ENCODE results near the gene RAVER1.
"Not testable (repeated sequence)": the region's sequence is repeated elsewhere in the genome, so short reads cannot be mapped to it uniquely, and the experiment has no call there.

RAVER1 gene

DNA sequence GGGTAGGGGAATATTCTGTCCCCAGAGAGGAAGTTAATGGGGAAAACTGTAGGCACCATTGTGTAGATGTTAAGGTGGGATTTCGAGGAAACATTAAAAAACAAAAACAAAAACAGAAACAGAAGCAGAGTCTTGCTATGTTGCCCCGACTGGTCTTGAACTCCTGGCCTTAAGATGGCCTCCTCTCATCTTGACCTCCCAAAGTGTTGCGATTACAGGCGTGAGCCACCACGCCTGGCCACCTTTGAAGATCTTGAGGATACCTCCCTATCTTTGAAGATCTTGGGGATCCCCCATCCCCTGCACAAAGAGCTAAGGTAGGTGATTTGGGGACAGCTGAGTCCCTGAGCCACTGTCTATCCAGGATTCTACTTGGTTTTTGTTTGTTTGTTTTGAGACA lies 6.6 kb upstream of the RAVER1 start:
- no peak for DNase-seq

DNA sequence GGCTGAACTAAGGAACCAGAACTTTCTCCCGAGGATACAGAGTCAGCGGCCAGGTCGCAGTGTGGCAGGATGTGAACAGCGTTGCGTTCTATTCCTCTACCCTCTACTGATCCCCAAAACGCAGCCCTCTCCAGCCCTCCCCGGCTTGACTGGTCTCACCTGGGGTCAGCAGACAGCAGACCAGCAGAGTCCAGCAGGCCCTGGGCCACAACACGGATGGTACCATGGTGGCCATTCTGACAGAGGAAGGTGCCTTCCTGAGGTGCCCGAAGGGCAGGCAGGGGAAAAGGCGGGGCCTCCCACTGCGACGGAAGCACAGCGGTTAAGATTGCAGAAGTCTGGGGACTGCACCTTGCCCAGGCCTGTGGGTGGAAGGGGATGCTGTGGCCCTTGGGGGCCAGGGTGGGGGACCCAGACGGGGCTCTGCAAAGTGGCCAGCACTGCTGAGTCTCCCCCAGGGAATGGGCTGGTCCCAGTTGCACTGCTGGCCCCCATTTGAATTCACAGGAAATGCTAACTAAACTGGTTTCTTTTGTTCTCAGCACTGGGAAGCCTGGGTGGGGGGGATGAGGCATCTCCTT lies 6.1 kb upstream of the RAVER1 start, which contains the start of gene ICAM3:
ICAM3 (minus strand) TSS at position 245 of the 581 bp plus-strand sequence; CDS start at position 235, 10 bp downstream.
- no peak for DNase-seq

DNA sequence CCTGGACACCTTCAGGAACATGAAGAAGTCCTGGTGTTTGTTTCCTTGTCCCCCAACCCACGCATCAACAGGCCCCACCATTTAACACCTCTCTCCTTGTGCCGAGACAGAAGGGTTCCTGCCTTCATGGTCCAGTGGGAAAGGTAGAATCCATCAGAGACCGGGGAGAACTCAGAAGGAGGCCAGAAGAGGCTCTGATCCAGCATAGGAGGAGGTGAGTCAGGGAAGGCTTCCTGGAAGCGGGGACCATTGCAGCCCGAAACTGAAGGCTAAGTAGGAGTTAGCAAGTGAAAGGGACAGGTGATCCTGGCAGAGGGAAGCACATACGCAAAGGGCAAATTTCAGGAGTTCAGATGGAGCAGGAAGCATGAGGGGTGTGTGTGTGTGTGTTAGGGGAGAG lies 5.6 kb upstream of the RAVER1 start:
- DNase-seq: no peak

DNA sequence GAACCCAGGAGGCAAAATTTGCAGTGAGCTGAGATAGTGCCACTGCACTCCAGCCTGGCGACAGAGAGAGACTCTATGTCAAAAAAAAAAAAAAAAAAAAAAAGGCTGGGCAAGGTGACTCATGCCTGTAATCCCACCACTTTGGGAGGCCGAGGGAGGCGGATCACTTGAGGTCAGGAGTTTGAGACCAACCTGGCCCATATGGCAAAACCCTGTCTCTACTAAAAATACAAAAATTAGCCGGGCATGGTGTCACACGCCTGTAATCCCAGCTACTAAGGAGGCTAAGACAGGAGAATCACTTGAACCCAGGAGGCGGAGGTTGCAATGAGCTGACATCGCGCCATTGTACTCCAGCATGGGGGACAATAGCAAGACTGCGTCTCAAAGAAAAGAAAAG lies 3.4 kb upstream of the RAVER1 start:
- not testable (repeated sequence) for DNase-seq

DNA sequence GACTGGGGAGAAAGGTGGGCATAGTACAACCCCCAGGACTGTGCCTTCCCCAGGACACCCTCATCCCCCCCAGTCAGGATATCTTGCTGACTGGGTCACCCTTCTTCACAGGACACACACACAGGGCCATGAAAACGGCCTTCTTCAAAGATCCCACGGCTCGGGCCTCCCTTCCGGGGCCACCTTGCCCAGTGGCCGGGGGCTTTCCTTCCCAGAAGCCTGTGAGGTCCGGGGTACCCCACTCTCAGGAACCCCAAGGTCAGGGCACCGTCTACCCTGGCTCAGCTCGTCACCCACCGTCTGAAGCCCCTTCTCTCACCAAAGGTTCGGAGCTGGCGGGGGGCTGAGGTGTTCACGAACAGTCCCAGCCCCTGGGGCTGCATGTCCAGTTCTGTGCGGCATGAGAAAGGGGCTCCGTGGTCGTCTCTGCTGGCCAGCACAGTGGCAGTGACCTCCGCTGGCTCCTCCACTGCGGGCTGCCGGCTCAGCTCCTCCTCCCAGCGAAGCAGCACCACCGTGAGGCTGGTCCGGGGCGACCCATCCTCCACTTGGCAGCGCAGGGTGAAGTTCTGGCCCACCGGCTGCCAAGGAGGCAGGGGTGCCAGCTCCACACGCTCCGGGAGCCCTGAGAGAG lies 2.1 kb upstream of the RAVER1 start:
- DNase-seq: no peak

DNA sequence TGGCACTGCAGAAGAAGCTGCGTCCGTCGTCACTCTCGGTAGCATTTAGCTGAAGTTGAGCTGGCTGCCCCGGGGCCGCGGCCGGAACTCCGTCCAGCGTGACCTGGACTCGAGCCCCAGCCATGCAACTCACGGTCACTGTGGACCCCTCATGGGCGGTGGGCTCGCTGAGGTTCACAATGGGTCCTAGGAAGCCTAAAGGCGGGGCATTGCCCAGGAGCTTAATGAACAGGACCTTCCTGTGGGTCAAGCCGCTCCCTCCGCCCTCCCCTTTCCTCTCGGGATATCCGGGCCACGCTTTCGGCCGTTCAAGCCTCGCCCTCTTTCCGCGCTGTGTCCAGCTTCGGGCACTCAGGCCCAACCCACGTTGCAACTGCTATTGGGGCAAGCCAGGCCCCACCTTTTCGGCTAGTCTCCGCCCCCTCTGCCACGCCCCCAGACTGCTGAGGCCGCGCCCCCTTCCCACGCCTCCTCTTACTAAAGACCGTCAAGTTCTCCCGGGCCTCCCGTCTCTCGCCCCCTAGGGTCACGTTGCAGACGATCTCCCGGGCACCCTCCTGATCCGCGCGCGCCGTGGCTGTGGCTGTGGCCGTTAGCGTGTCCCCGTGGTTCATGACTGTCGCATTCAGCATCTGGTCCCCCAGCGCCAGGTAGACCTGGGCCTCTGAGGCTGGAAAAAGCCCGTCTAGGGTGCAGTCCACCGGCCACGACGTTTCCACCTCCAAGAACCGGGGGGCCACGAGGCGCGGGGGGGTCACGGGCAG lies 1.4 kb upstream of the RAVER1 start:
- DNase-seq: no peak

DNA sequence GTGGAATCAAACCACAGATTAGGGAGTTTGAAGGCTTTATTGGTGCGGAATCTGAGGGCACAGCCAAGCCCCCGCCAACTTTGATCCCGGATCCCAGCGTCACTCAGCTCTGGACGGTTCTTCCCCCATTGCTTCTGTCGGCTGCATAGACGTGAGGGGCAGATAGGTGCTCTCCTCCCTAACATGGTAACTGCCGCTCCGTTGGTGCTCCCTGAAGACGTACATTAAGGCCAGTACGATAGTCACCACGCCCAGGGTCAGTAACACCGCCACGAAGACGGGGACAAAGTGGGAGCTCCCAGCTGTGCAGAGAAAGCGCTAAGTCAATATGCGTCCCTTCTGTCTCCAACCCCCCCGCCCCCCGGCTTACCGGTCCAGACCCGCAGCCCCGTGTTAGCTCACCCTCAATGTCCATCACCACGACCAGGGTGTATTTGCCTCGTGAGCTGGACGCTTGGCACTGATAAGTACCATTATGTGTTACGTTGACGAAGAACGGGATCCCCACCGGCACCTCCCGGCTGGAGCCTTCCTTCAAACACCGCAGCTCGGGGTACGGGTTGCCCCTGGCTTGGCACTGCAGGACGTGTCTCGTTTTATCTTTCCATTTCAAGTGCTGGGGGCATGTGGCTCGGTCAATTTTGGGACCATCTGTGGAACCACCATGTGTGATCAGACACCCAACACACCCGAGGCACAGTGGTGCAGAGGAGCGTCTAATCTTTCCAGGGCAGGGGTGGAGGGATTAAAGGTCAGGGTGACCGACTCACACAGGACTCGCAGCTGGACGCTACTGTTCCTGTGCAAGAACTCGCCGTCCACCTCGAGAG lies 644 bp upstream of the RAVER1 start:
- DNase-seq: no peak

DNA sequence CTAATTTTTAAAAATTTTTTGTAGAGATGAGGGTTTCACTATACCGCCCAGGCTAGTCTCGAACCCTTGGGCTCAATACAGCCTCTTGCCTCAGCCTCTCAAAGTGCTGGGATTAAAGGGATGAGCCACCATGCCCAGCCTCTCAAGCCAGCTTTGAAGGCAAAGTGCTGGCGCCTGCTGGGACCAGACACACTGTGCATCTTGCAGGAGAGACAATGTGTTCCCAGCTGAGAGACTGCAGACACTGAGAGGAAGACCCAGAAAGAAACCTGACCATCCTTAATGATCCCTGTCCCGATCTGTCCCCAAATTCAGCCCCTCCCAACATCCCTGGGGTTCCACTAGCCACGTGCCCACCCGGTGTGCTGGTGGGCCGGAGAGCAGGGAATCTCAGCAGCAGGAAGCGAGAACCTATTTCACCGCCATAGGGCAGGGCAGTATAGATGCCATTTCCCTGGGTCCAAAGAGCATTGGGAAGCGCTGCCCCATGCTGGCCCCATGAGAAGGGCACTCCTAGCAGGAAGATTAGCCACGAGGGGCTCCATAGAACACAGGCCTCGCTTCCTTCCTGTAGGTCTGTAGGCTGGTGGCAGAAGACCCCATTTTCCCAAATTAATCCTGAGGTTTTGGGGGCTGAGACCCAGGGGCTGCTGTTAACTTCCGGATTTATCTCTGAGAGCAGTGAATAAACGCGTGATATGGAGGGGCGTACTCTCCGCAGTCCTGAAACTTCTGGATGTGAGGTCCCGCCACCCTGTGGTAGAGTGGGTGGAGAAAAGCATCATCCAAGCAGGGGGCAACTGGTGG lies 968 bp downstream of the RAVER1 start:
- DNase-seq: no peak

DNA sequence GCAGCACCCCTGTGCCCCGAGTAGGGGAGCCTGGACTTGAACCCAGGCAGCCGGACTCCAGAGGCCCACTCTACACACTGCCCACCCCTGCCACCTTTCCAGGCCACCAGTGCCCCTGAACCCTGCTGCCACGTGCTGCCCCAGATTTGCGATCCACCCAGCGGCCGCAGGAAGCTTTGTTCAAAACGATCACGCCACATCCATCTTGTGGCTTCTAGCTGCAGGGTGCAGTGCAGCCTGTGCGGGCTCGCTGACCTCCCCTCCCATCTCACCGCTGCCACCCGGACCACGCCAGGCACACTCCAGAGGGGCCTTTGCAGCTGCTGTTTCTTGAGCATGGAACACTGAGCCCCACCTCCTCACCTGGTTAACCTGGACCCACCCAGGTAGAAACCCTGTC lies 3.8 kb downstream of the RAVER1 start:
- DNase-seq: no peak

DNA sequence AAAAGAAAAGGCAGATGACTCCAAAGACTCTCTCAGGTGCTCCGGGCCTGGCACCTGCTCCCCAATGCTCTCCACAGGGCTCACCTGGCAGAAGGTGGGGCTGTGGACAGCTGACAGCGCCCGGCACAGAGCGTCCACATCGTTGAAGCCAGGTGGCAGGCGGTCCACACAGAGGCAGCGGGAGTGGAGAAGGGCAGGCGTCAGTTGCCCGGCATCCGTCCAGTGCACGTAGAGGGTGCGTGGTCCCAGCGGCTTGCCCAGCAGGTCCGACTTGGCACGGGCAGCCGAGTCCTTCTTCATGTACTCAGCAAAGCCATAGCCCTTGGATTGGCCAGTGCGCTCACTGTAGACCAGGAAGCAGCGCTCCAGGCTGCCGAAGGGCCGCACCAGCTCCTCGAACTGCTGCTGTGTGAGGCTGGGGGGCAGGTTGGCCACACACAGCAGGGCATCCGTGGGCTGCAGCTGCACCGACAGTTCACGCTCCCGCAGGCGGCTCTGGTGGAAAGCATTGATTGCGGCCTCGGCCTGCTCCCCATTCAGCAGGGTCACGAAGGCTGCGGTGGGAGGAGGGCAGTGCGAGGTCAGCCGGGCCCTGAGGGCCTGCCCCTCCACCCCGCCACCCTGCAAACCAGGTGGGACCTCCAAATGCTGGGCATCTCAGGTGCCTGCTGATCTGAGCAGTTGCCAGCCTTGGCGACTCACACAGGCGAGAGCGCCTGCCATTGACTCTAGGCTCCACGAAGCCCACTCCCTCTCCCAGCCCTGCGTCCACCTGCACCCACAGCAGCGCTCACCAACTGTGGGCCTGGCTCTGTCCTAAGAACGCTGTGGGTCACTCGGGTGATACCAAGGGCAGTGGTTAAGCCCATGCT lies 4.5 kb downstream of the RAVER1 start:
- no peak for DNase-seq

DNA sequence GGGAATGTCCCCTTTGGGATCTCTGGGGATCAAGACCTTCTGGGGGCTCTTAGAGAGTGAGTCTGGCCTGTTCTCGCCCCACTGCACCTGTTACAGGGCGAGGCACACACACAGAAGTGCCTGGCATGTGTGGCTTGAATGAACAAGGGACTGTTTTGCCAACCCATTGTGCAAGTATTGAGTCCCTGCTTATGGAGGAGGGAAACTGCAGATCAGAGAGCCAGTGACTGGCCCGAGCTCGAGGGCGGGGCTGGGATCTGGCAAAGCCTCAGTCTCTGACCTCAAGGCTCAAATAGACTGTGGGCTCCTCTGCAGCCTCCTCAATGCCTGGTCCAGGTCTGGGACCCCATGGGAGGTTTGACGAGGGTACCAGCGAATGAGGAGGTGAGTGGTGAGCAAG lies 5.5 kb downstream of the RAVER1 start:
- no peak for DNase-seq

DNA sequence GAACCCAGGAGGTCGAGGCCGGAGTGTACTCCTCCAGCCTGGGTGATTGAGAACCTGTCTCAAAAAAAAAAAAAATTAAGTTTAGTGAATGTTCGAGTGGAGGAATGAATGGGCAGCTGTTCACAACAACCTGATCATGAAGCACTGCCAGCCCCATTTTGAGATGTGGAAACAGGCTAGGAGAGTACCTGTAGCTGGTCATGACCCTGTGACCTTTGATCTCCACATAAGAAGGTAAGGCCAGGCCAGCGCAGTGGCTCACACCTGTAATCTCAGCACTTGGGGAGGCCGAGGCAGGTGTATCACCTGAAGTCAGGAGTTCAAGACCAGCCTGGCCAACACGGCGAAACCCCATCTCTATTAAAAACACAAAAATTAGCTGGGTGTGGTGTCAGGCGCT lies 7.6 kb downstream of the RAVER1 start:
- no peak for DNase-seq

DNA sequence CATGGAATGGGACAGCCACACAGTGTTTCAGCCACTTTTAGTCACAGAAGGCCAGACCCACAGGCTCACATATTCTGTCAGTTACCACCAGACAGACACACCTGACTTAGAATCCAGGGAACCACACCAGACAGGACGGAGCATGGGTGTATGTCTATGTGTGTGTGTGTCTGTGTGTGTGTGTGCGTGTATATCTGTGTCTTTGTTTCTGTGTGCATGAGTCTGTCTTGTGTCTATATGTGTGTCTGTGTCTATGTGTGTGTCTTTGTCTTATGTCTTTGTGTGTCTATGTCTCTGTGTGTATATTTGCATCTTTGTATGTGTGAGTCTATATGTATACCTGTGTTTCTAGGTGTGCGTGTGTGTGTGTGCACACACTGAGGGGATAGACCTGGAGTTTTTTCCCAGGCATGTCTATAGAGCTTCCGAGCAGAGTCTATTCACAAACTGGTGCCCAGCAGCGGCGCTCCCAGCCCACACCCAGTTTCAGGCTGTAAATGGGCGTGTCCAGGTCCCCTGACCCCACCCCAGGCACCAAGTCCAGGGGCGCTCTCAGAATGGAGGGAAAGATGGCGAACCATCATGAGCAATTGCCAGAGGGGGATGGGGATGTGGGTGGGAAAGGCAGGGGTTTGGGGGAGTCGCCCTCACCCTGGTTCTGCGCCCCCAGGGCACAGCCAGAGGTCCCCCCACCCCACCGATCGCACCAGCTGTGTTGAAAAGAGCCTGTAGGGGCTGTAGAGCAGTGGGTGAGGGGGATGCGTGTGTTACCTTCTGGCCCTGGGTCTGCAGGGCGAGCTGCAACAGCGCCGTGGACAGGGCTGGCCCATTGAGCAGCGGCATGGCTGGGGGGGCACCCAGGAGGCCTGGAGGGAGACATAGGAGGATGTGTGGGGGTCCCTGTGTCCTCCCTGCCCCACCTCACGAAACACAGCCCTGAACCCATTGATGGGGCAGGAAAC lies 11.2 kb downstream of the RAVER1 start:
- DNase-seq: no peak

DNA sequence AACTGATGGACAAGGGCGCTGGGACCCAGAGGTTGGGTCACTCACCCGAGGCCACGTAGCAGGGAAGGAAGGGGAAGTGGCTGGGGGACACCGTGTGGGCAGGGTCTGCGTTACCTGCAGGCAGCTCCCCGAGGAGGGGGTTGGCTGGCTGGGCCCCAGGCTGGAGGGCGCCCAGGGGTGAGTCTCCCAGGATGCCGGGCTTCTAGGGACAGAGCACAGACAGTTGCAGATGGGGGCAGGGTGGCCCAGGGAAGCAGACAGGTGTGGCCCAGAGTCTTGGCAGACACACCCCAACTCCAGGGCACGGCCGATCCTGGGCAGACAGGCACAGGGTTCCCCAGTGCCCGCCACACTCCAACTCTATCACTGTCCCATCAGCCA lies 11.9 kb downstream of the RAVER1 start:
- DNase-seq: no peak

DNA sequence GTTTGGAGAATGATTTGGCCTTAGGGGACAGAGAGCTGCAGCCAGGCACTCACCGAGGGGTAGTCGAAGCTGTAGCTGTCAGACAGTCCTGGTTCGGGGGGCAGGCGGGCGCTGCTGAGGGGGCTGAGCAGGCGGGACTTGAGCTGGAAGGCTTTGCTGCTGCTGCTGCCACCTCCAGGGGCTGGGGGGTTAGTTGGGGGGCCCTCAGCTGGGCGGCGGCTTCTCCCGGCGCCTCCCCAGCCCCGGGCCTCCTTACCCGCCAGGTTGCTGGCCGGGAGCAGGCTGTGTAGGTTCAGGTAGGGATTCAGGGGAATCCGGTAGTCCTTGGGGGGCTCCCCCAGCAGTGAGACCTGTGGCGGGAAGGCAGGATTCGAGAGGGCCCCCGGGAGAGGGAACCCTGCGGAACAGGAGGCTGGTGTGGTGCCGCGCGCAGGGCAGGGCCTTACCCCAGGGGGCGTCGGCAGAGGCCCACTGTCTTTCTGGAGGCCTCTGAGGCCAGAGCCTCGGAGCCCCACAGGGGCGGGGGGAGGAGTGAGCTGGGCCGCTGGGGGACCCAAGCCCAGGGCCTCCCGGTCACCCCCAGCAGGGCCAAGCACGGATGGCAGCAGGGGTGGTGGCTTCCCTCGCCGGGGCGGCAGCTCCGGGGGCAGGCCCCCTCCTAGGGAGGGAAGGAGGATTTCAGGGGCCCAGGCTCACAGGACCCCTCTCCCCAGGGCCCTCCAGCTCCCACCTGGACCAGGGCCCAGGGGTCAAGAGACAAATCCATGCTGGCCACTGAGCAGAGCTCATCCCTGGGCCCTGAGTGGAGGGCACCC lies 12.5 kb downstream of the RAVER1 start:
- no peak for DNase-seq

DNA sequence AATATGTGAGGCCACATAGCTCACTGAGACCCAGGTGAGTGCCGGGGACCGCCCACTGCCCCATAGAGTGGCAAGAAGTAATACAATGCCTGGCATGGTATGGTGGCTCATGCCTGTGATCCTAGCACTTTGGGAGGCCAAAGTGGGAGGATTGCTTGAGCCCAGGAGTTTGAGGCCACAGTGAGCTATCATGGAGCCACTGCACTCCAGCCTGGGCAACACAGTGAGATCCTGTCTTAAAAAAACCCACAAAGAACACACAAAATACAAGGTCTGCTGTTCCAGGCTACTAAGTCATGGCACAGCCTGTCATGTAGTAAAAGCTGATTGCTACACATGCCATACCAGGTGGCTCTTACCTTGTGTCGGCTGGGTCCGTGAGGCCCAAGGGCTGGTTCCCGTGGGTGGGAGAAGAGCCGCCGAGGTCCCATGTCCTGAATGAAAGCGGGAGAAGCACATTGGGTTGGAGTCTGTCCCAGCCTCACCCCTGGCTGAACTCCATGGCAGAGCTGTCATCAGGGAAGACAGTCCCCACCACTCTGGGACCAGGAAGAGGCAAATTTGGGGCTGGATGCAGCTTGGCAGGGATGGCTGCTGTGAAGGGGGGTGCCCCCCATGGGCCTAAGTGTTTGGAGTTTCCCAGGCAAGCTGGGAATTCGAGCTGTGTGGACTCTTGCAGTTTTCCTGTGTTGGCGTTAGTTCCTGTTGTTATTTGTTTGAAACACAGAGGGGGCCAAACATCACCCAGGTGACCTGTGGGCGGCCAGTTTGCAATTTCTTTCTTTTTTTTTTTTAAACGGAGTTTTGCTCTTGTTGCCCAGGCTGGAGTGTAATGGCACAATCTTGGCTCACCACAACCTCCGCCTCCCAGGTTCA lies 14.3 kb downstream of the RAVER1 start:
- no peak for DNase-seq

DNA sequence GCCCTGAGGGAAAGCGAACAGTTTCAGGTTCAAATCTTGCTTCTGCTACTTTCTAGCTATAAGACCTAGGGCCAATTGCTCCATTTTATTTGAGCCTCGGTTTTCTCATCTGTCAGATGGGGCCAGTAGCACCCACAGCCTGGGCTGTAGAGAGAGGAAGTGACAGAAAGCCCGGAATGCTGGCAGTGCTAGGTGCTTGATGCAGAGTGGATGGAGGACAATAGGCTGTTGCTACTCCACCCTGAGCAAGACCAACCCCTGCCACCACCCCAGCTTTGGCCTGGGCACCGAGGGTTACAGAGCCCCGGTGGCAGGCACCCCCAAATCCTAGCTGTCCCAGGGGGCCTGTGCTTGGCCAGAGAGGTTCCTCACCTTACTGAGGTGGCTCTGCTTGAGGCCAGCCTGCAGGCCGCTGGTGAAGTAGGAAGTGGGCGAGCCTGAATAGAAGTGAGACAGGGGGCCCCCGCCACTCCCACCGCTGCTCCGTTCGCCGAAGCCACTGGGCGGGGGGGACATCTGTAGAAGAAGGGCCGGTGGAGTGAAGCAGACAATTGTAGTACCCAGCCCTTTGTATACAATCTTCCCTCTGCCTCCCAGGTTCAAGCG lies 15.4 kb downstream of the RAVER1 start:
- no peak for DNase-seq

Data from DMS79 treated with DMSO at 0.1 percent for 48 hours (cell line).